AG04450 (cell line): Measurements from ENCODE around the gene CDC42BPB. TPM values are rescaled to one million over a fixed set of nuclear protein-coding genes. Genes with fewer than 3 reads are reported as not detected.

Experiments
- CTCF ChIA-PET: fragments of 300-600, 350-600 bp; formaldehyde crosslinking; extraction: SDS; loops from one replicate; lab custom pipeline; 2022; ENCODE audit warnings: antibody characterized with exemption, inconsistent platforms; lab: Charles Lee
- POLR2A ChIA-PET: fragments of 350-600 bp; formaldehyde crosslinking; extraction: SDS; loops from one replicate; lab custom pipeline; 2021; ENCODE audit warnings: antibody characterized with exemption, inconsistent platforms; lab: Yijun Ruan, JAX
- DNase-seq: peaks from one replicate; pipeline ENCODE4 v3.0.0-alpha.2; 2011; ENCODE audit warnings: low read depth, low spot score
- H3K27ac ChIP-seq: one replicate; pipeline ENCODE4 v1.5.1; 2012; ENCODE audit warnings: low read depth, low read length, control low read depth
- H3K27me3 ChIP-seq: one replicate; pipeline ENCODE4 v1.6.0; 2012; ENCODE audit warnings: low read length; ENCODE audit not compliant: control insufficient read depth, insufficient read depth
- H3K4me3 ChIP-seq: 2 replicates; pipeline ENCODE4 v1.5.1; 2011; ENCODE audit warnings: mild to moderate bottlenecking, low read depth, low read length, control low read depth
- H3K9me3 ChIP-seq: 2 replicates; pipeline ENCODE4 v1.5.1; 2012; ENCODE audit warnings: low read length; ENCODE audit not compliant: control insufficient read depth, insufficient read depth
- polyA plus RNA-seq: library from polyadenylated mRNA; depleted of rRNA; stranded (reverse); fragments of >200 nt; gene quantifications from 2 replicates; pipeline ENCODE4 v1.2.3, GENCODE V29; 2011
- TF ChIP-seq, protein P1 (sequence below): IDR thresholded peaks from 2 replicates; pipeline ENCODE4 v1.5.1; 2011; ENCODE audit warnings: low read depth, low read length, control low read depth, inconsistent platforms

Gene CDC42BPB
- polyA plus RNA-seq, 1 experiment = 57.0 TPM

DNA sequence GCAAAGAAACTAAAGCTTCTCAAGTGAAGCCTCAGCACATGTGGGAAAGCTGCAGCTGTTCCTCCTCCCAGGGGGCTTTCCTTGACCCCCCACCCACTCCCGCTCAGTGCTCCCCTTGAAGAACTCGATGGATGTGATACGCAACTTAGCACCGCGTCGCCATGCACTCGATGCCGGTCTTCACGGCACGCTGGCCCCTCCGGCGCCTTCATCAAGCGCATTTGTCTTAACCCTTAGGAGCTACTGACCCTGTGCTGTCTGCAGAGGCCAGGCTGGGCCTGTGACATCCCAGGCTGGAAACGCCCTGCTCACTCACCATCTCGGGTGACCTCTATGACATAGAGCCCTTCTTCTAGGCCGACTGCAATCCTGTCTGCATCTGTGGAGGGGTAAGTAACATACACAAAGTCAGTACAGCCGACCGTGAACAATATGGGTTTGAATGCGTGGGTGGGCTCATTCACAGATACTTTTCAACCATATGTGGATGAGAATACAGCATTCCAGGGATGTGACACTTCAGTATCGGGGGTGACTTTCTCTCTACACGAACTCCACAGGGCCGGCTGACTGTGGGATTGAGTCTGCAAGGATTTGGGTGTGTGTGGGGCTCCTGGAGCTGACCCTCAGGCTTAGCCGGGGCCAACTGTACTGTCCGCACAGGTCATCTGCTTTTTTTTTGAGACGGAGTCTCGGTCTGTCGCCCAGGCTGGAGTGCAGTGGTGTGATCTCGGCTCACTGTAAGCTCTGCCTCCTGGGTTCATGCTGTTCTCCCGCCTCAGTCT lies 111.8 kb downstream of the CDC42BPB start:
- CTCF ChIA-PET = interaction anchor here (0.6 kb wide), 1 partner anchor 13 kb away, joined by 3 read pairs; no protein-coding TSS in a partner anchor
- Histone ChIP-seq H3K27ac (peak overlapping the region; percentile 52), H3K4me3 (no peak overlapping the region), H3K27me3 (no peaks in the 10 kb centered on the region), H3K9me3 (no peaks in the 10 kb centered on the region; the same call in 1 of the 2 replicates)
- TF ChIP-seq, protein P1, sequence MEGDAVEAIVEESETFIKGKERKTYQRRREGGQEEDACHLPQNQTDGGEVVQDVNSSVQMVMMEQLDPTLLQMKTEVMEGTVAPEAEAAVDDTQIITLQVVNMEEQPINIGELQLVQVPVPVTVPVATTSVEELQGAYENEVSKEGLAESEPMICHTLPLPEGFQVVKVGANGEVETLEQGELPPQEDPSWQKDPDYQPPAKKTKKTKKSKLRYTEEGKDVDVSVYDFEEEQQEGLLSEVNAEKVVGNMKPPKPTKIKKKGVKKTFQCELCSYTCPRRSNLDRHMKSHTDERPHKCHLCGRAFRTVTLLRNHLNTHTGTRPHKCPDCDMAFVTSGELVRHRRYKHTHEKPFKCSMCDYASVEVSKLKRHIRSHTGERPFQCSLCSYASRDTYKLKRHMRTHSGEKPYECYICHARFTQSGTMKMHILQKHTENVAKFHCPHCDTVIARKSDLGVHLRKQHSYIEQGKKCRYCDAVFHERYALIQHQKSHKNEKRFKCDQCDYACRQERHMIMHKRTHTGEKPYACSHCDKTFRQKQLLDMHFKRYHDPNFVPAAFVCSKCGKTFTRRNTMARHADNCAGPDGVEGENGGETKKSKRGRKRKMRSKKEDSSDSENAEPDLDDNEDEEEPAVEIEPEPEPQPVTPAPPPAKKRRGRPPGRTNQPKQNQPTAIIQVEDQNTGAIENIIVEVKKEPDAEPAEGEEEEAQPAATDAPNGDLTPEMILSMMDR = no peak
- DNase-seq = peak; percentile 45
- POLR2A ChIA-PET = no interaction called here

DNA sequence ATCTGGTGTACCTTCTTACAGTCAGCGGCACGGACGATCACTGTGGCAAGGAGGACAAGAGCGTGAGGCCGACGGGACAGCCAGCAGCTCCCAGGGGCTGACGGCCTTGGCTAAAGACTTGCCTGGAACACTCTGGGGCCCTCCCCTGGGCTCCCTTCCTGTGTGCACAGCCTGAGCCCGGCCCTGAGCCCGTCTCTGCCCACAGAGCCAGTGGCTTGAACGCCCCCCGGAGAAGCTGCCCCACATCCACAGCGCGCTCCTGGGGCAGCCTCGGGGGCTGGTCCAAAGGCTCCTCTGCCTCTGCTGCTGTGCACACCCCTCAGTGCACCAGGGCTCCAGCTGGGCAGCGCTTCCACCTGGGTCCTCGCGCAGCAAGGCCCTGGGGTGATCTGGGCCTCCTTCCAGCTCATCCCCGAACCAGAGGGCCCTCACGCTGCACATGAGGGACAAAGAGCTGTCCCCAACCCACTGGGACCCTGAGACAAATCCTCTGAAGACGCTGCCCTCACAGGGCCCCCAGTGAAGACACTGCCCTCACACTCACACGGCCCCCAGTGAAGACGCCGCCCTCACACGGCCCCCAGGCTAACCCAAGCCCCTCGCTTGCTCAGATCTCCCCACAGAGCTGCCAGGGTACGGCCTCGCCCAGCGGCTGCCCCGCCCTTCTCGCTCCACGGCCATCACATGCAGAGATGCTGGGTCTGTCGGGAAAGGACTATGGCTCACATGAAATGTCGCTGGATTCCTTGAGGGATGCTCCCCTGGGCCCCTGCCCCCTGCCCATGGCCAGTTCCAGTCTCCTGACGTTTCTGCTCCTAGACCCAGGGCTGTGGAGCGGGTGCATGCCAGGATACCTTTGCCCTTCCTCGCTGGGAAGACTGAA lies 112.7 kb downstream of the CDC42BPB start:
- DNase-seq = no peak
- no peaks in the 10 kb centered on the region; the same call in 1 of the 2 replicates for H3K9me3 ChIP-seq
- H3K4me3 ChIP-seq = no peak overlapping the region
- POLR2A ChIA-PET = no interaction called here
- H3K27ac ChIP-seq = peak overlapping the region; percentile 52
- H3K27me3 ChIP-seq = no peaks in the 10 kb centered on the region
- CTCF ChIA-PET = no interaction called here
- TF ChIP-seq, protein P1 = no peak

DNA sequence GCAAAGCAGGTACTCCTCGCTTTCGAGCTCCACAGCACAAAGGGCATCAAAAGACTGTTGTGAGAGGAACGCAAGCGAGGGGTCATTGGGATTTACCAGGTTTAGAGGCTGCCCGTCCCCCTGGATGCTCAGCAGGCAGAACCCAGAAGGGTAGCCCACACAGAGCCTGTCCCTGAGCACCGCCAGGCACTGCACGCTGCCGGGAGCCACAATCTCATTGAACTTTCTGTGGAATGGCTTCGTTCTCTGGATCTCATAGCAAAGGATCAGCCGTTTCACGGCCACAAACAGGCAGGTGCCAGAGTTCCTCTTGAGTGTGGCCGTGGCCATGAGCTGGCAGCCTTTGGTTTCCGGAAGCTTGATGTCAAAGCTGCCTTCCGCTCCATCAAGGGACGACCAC lies 113.4 kb downstream of the CDC42BPB start:
- ChIA-PET POLR2A (no interaction called here), CTCF (no interaction called here)
- no peak for DNase-seq
- TF ChIP-seq, protein P1 = no peak
- Histone ChIP-seq H3K4me3 (no peak overlapping the region), H3K9me3 (no peaks in the 10 kb centered on the region; the same call in 1 of the 2 replicates), H3K27ac (no peak overlapping the region), H3K27me3 (no peaks in the 10 kb centered on the region)

- ChIA-PET POLR2A (no interaction called here), CTCF (no interaction called here)
- no peaks in the 10 kb centered on the region for H3K27me3 ChIP-seq
- DNase-seq = no peak
- H3K9me3 ChIP-seq = no peaks in the 10 kb centered on the region; the same call in 1 of the 2 replicates
- TF ChIP-seq, protein P1 = no peak
- no peak overlapping the region for H3K4me3 ChIP-seq
- H3K27ac ChIP-seq = no peak overlapping the region
These were observed 113.9 kb downstream of the CDC42BPB start for GRCh38 chr14:102943454-102943853.
